H9 (cell line): ENCODE measurements around the gene SMAD3. TPM values are rescaled to one million over a fixed set of nuclear protein-coding genes. Genes with fewer than 3 reads are reported as not detected.
A peak's percentile ranks its signal among the peaks of the same experiment; 100 is the strongest.

ENCODE experiments used
- DNase-seq: peaks from one replicate; pipeline ENCODE4 v3.0.0-alpha.2; 2017
- H2AFZ ChIP-seq: one replicate; pipeline ENCODE4 v1.6.1; 2013; ENCODE audit warnings: mild to moderate bottlenecking, low read length, control low read depth, moderate library complexity
- H2AK5ac ChIP-seq: 2 replicates; pipeline ENCODE4 v1.6.1; 2013; ENCODE audit warnings: low read length, control low read depth, mixed read lengths; ENCODE audit not compliant: insufficient read length
- H2BK120ac ChIP-seq: one replicate; pipeline ENCODE4 v1.6.1; 2013; ENCODE audit warnings: low read depth, mild to moderate bottlenecking, low read length, control low read depth, inconsistent platforms; ENCODE audit not compliant: poor library complexity, severe bottlenecking
- H2BK12ac ChIP-seq: 2 replicates; pipeline ENCODE4 v1.6.1; 2013; ENCODE audit warnings: low read length, control low read depth, mixed read lengths, low read depth; ENCODE audit not compliant: insufficient read length
- H2BK15ac ChIP-seq: 2 replicates; pipeline ENCODE4 v1.6.1; 2013; ENCODE audit warnings: low read depth, low read length, control low read depth
- H2BK20ac ChIP-seq: one replicate; pipeline ENCODE4 v1.6.1; 2013; ENCODE audit warnings: low read depth, mild to moderate bottlenecking, low read length, control low read depth, inconsistent platforms; ENCODE audit not compliant: poor library complexity, severe bottlenecking
- H2BK5ac ChIP-seq: 2 replicates; pipeline ENCODE4 v1.6.1; 2013; ENCODE audit warnings: low read length, control low read depth, mixed read lengths; ENCODE audit not compliant: insufficient read length
- H3K14ac ChIP-seq: 2 replicates; pipeline ENCODE4 v1.6.1; 2013; ENCODE audit warnings: low read length, control low read depth; ENCODE audit not compliant: insufficient read depth
- H3K18ac ChIP-seq: 2 replicates; pipeline ENCODE4 v1.6.1; 2013; ENCODE audit warnings: low read depth, mild to moderate bottlenecking, mixed read lengths, low read length, control low read depth; ENCODE audit not compliant: insufficient read length
- H3K23ac ChIP-seq: 2 replicates; pipeline ENCODE4 v1.6.1; 2013; ENCODE audit warnings: low read length, control low read depth, mixed read lengths, low read depth; ENCODE audit not compliant: insufficient read length
- H3K23me2 ChIP-seq: 2 replicates; pipeline ENCODE4 v1.6.1; 2013; ENCODE audit warnings: low read depth, mild to moderate bottlenecking, mixed read lengths, low read length, control low read depth; ENCODE audit not compliant: insufficient read length, poor library complexity, severe bottlenecking
- H3K27ac ChIP-seq: 2 replicates; pipeline ENCODE4 v1.5.1; 2013; ENCODE audit warnings: low read length, control low read depth, mixed read lengths, low read depth; ENCODE audit not compliant: insufficient read length
- H3K27me3 ChIP-seq: 2 replicates; pipeline ENCODE4 v1.6.1; 2013; ENCODE audit warnings: low read length, control low read depth, inconsistent platforms; ENCODE audit not compliant: insufficient read depth
- H3K4ac ChIP-seq: 2 replicates; pipeline ENCODE4 v1.6.1; 2013; ENCODE audit warnings: low read depth, mild to moderate bottlenecking, control low read depth, inconsistent platforms, low read length, moderate library complexity
- H3K4me1 ChIP-seq: 2 replicates; pipeline ENCODE4 v1.6.1; 2013; ENCODE audit warnings: low read length, control low read depth, inconsistent platforms; ENCODE audit not compliant: insufficient read depth
- H3K4me2 ChIP-seq: 2 replicates; pipeline ENCODE4 v1.6.1; 2013; ENCODE audit warnings: low read length, control low read depth, mixed read lengths; ENCODE audit not compliant: insufficient read length, insufficient read depth
- H3K56ac ChIP-seq: 2 replicates; pipeline ENCODE4 v1.6.1; 2013; ENCODE audit warnings: low read depth, mild to moderate bottlenecking, mixed read lengths, low read length, control low read depth; ENCODE audit not compliant: insufficient read length
- H3K79me1 ChIP-seq: 2 replicates; pipeline ENCODE4 v1.6.1; 2013; ENCODE audit warnings: low read depth, mild to moderate bottlenecking, moderate library complexity, low read length, control low read depth, inconsistent platforms; ENCODE audit not compliant: insufficient read depth, poor library complexity, severe bottlenecking
- H3K79me2 ChIP-seq: 2 replicates; pipeline ENCODE4 v1.6.1; 2013; ENCODE audit warnings: low read length, control low read depth, inconsistent platforms; ENCODE audit not compliant: insufficient read depth
- H3K9ac ChIP-seq: 2 replicates; pipeline ENCODE4 v1.6.1; 2013; ENCODE audit warnings: low read length, control low read depth, mixed read lengths; ENCODE audit not compliant: insufficient read length; ENCODE audit errors: extremely low read depth
- H3K9me3 ChIP-seq: one replicate; pipeline ENCODE4 v1.6.1; 2013; ENCODE audit warnings: low read depth, low read length, inconsistent platforms; ENCODE audit not compliant: control insufficient read depth
- H3T11ph ChIP-seq: one replicate; pipeline ENCODE4 v1.6.1; 2013; ENCODE audit warnings: mild to moderate bottlenecking, low read length, control low read depth, inconsistent platforms
- H4K20me1 ChIP-seq: one replicate; pipeline ENCODE4 v1.6.1; 2013; ENCODE audit not compliant: control insufficient read depth, insufficient read length, insufficient read depth
- H4K5ac ChIP-seq: 2 replicates; pipeline ENCODE4 v1.6.1; 2013; ENCODE audit warnings: low read depth, mild to moderate bottlenecking, mixed read lengths, low read length, control low read depth; ENCODE audit not compliant: insufficient read length
- H4K8ac ChIP-seq: replicated peaks from 2 replicates; pipeline ENCODE4 v1.6.1; 2013; ENCODE audit warnings: low read length, control low read depth, mixed read lengths, low read depth; ENCODE audit not compliant: insufficient read length
- H4K91ac ChIP-seq: 2 replicates; pipeline ENCODE4 v1.6.1; 2013; ENCODE audit warnings: low read depth, mild to moderate bottlenecking, moderate library complexity, mixed read lengths, low read length, control low read depth; ENCODE audit not compliant: insufficient read length
- H3K27ac Mint-ChIP-seq, 3 experiments: 2 replicates in 2 of 3; 3 replicates in 1 of 3; pipeline ENCODE4 v1.8.0; 2020 to 2021; ENCODE audit warnings: mixed read lengths in 3 of 3, mild to moderate bottlenecking in 1 of 3, moderate library complexity in 1 of 3
- H3K27me3 Mint-ChIP-seq: 2 replicates; pipeline ENCODE4 v1.8.0; 2021; ENCODE audit warnings: low read depth, mild to moderate bottlenecking, moderate library complexity, mixed read lengths
- H3K36me3 Mint-ChIP-seq, 3 experiments: 2 replicates in 2 of 3; 3 replicates in 1 of 3; pipeline ENCODE4 v1.8.0; 2020 to 2021; ENCODE audit warnings: low read depth in 3 of 3, mixed read lengths in 3 of 3; ENCODE audit not compliant: insufficient read depth in 1 of 3
- H3K4me1 Mint-ChIP-seq, 2 experiments: 2 replicates each; pipeline ENCODE4 v1.8.0; 2020; ENCODE audit warnings: mixed read lengths in 2 of 2
- H3K4me3 Mint-ChIP-seq, 2 experiments: 2 replicates in 1 of 2; 3 replicates in 1 of 2; pipeline ENCODE4 v1.8.0; 2020 to 2021; ENCODE audit warnings: mild to moderate bottlenecking in 2 of 2, mixed read lengths in 2 of 2, moderate library complexity in 1 of 2
- H3K9me3 Mint-ChIP-seq, 2 experiments: 2 replicates in 1 of 2; 3 replicates in 1 of 2; pipeline ENCODE4 v1.8.0; 2020; ENCODE audit warnings: mild to moderate bottlenecking in 2 of 2, mixed read lengths in 2 of 2, moderate library complexity in 1 of 2
- total RNA-seq: library from RNA; stranded (reverse); gene quantifications from 2 replicates; pipeline ENCODE4 v1.2.1, GENCODE V29; 2021
- TF ChIP-seq, protein P1 (sequence below): fragments of 200-600 bp; sonication (generic); conservative IDR thresholded peaks from 3 replicates; pipeline ENCODE4 v1.8.0; 2021; ENCODE audit warnings: antibody characterized with exemption, mild to moderate bottlenecking

SMAD3 gene
- total RNA-seq, 1 experiment from 2014 or later = 26.7 TPM

DNA sequence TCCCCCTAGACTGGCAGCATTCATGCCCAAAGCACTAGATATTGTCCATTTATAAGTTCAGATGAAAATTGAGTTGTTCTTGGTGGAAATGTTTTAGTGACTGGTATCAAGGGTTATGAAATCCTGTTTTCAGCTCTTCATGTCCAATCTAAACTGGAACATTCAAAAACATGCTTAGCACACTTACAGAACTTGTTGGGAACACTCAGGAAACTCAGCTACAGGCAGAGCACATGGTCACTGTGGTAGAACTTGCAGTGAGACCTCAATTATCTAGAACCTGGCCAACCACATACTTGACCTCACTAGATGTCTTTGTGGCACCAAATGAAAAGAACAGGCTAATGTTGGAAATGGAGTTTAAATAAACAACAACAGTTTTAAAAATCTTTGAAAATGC is 88.8 kb downstream of the SMAD3 start:
- no peak overlapping the region for H3K4me2 ChIP-seq
- Mint-ChIP-seq H3K36me3 (peaks cover 6 to 10% (median 9%) of the 10 kb centered on the region in 3 experiments), H3K4me1 (peaks cover 27 to 35% of the 10 kb centered on the region in 2 experiments), H3K9me3 (peaks cover 4 to 5% of the 10 kb centered on the region in 2 experiments; a peak in 3 of 5 replicates), H3K27me3 (no peaks in the 10 kb centered on the region), H3K4me3 (no peak overlapping the region), H3K27ac (peak overlapping the region in 1 of 3 experiments; percentile 57; a peak in 1 of 7 replicates)
- no peak overlapping the region for H3T11ph ChIP-seq
- no peaks in the 10 kb centered on the region for H3K27me3 ChIP-seq
- DNase-seq = no peak
- no peak overlapping the region for H2BK12ac ChIP-seq
- H4K8ac ChIP-seq = no peak overlapping the region
- H2BK20ac ChIP-seq = no peak overlapping the region
- H3K14ac ChIP-seq = no peak overlapping the region
- no peak overlapping the region for H4K91ac ChIP-seq
- H3K23ac ChIP-seq = no peak overlapping the region
- H3K9me3 ChIP-seq = no peaks in the 10 kb centered on the region
- H4K20me1 ChIP-seq = no peaks in the 10 kb centered on the region
- no peaks in the 10 kb centered on the region for H3K79me2 ChIP-seq
- H4K5ac ChIP-seq = no peak overlapping the region
- no peak overlapping the region for H3K4ac ChIP-seq
- no peak overlapping the region for H3K27ac ChIP-seq
- H2BK15ac ChIP-seq = no peak overlapping the region
- H3K4me1 ChIP-seq = peaks cover 12% of the 10 kb centered on the region; the same call in 1 of the 2 replicates
- no peak overlapping the region for H3K9ac ChIP-seq
- no peak overlapping the region for H2AFZ ChIP-seq
- H2BK5ac ChIP-seq = no peak overlapping the region
- H2BK120ac ChIP-seq = no peak overlapping the region
- H3K18ac ChIP-seq = no peak overlapping the region
- no peak overlapping the region for H2AK5ac ChIP-seq
- TF ChIP-seq, protein P1, sequence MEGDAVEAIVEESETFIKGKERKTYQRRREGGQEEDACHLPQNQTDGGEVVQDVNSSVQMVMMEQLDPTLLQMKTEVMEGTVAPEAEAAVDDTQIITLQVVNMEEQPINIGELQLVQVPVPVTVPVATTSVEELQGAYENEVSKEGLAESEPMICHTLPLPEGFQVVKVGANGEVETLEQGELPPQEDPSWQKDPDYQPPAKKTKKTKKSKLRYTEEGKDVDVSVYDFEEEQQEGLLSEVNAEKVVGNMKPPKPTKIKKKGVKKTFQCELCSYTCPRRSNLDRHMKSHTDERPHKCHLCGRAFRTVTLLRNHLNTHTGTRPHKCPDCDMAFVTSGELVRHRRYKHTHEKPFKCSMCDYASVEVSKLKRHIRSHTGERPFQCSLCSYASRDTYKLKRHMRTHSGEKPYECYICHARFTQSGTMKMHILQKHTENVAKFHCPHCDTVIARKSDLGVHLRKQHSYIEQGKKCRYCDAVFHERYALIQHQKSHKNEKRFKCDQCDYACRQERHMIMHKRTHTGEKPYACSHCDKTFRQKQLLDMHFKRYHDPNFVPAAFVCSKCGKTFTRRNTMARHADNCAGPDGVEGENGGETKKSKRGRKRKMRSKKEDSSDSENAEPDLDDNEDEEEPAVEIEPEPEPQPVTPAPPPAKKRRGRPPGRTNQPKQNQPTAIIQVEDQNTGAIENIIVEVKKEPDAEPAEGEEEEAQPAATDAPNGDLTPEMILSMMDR = no peak
- H3K56ac ChIP-seq = no peak overlapping the region
- no peaks in the 10 kb centered on the region for H3K23me2 ChIP-seq
- H3K79me1 ChIP-seq = no peaks in the 10 kb centered on the region
